ENCODE results near the gene ALOX12.

ALOX12 gene, protein sequence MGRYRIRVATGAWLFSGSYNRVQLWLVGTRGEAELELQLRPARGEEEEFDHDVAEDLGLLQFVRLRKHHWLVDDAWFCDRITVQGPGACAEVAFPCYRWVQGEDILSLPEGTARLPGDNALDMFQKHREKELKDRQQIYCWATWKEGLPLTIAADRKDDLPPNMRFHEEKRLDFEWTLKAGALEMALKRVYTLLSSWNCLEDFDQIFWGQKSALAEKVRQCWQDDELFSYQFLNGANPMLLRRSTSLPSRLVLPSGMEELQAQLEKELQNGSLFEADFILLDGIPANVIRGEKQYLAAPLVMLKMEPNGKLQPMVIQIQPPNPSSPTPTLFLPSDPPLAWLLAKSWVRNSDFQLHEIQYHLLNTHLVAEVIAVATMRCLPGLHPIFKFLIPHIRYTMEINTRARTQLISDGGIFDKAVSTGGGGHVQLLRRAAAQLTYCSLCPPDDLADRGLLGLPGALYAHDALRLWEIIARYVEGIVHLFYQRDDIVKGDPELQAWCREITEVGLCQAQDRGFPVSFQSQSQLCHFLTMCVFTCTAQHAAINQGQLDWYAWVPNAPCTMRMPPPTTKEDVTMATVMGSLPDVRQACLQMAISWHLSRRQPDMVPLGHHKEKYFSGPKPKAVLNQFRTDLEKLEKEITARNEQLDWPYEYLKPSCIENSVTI

GRCh38 chr17:6995500-6996255 lies at the start of gene ALOX12:
Gene ALOX12 (plus strand): TSS chr17:6996049. CDS start chr17:6996118, 69 bp downstream.
- Histone ChIP-seq H3K27me3 (ENCODE audit: insufficient read depth, low read length) (no peaks in the 10 kb centered on the region), H4K20me1 (ENCODE audit: insufficient read depth, low read length) (no peaks in the 10 kb centered on the region), H3K9ac (ENCODE audit: low read length) (no peak within 1 kb of the TSS), H3K9me3 (ENCODE audit: low read length) (no peaks in the 10 kb centered on the region), H3K4me2 (ENCODE audit: low read length) (no peak within 1 kb of the TSS), H3K27ac (ENCODE audit: low read depth, low read length, poor library complexity, severe bottlenecking) (no peak within 1 kb of the TSS), H3K9me2 (ENCODE audit: low read depth, low read length) (no peaks in the 10 kb centered on the region), H3K4me1 (ENCODE audit: insufficient read depth, low read length, severe bottlenecking) (no peaks in the 10 kb centered on the region), H2AFZ (ENCODE audit: low read length) (no peak within 1 kb of the TSS), H3K4me3 (ENCODE audit: low read depth, low read length, poor library complexity, severe bottlenecking) (no peak within 1 kb of the TSS), H3F3A (ENCODE audit: insufficient read depth, low read length) (no peaks in the 10 kb centered on the region), H3K36me3 (ENCODE audit: insufficient read depth, low read length) (peaks cover 18% of the 10 kb centered on the region; the same call in 1 of the 2 replicates), H3K79me2 (ENCODE audit: insufficient read depth, low read length) (no peaks in the 10 kb centered on the region)
- TF ChIP-seq EZH2 (IDR thresholded peaks at IDR 0.05; ENCODE audit: borderline replicate concordance, low read length) (no peak), CTCF (IDR thresholded peaks at IDR 0.05; ENCODE audit: low read length) (no peak)

GRCh38 chr17:6947745-6948144 lies 48.1 kb upstream of the ALOX12 start:
- H3K9ac ChIP-seq (ENCODE audit: low read length), result no peak overlapping the region
- H3K79me2 ChIP-seq (ENCODE audit: insufficient read depth, low read length), result no peaks in the 10 kb centered on the region
- H3K4me1 ChIP-seq (ENCODE audit: insufficient read depth, low read length, severe bottlenecking), result no peaks in the 10 kb centered on the region
- no peak overlapping the region for H3K27ac ChIP-seq (ENCODE audit: low read depth, low read length, poor library complexity, severe bottlenecking)
- TF ChIP-seq CTCF (IDR thresholded peaks at IDR 0.05; ENCODE audit: low read length) (no peak), EZH2 (IDR thresholded peaks at IDR 0.05; ENCODE audit: borderline replicate concordance, low read length) (no peak)
- H3F3A ChIP-seq (ENCODE audit: insufficient read depth, low read length), result no peaks in the 10 kb centered on the region
- no peak overlapping the region for H3K4me2 ChIP-seq (ENCODE audit: low read length)
- H3K27me3 ChIP-seq (ENCODE audit: insufficient read depth, low read length), result no peaks in the 10 kb centered on the region
- H3K4me3 ChIP-seq (ENCODE audit: low read depth, low read length, poor library complexity, severe bottlenecking), result no peak overlapping the region
- no peak overlapping the region for H2AFZ ChIP-seq (ENCODE audit: low read length)
- no peaks in the 10 kb centered on the region for H3K9me2 ChIP-seq (ENCODE audit: low read depth, low read length)
- no peaks in the 10 kb centered on the region for H3K36me3 ChIP-seq (ENCODE audit: insufficient read depth, low read length)
- no peaks in the 10 kb centered on the region for H4K20me1 ChIP-seq (ENCODE audit: insufficient read depth, low read length)
- H3K9me3 ChIP-seq (ENCODE audit: low read length), result no peaks in the 10 kb centered on the region

DNA sequence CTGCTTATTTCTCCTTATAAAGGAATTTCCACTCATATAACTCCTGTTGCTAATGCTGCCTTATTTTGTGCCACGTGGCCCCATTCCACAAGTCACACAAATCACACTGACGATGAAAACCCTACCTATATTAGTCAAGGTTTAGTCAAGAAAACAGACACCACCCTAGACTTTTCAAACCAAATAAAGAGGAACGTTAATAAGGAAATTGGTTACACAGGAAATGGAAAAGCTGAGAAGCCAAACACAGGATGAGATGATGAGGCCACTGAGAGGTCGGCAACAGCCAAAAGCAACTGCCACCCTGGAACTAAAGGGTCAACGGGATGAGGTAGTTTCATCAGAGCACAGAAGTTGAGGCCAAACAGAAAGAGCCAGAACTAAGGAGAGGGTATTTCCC lies 47.3 kb upstream of the ALOX12 start:
- no peaks in the 10 kb centered on the region for H3K36me3 ChIP-seq (ENCODE audit: insufficient read depth, low read length)
- H3K4me3 ChIP-seq (ENCODE audit: low read depth, low read length, poor library complexity, severe bottlenecking), result no peak overlapping the region
- no peaks in the 10 kb centered on the region for H3K4me1 ChIP-seq (ENCODE audit: insufficient read depth, low read length, severe bottlenecking)
- no peak overlapping the region for H3K27ac ChIP-seq (ENCODE audit: low read depth, low read length, poor library complexity, severe bottlenecking)
- H3K79me2 ChIP-seq (ENCODE audit: insufficient read depth, low read length), result no peaks in the 10 kb centered on the region
- H3K9me2 ChIP-seq (ENCODE audit: low read depth, low read length), result no peaks in the 10 kb centered on the region
- no peak overlapping the region for H3K4me2 ChIP-seq (ENCODE audit: low read length)
- TF ChIP-seq CTCF (IDR thresholded peaks at IDR 0.05; ENCODE audit: low read length) (no peak), EZH2 (IDR thresholded peaks at IDR 0.05; ENCODE audit: borderline replicate concordance, low read length) (no peak)
- H2AFZ ChIP-seq (ENCODE audit: low read length), result no peak overlapping the region
- H3K9me3 ChIP-seq (ENCODE audit: low read length), result no peaks in the 10 kb centered on the region
- H3F3A ChIP-seq (ENCODE audit: insufficient read depth, low read length), result no peaks in the 10 kb centered on the region
- no peaks in the 10 kb centered on the region for H4K20me1 ChIP-seq (ENCODE audit: insufficient read depth, low read length)
- H3K27me3 ChIP-seq (ENCODE audit: insufficient read depth, low read length), result no peaks in the 10 kb centered on the region
- no peak overlapping the region for H3K9ac ChIP-seq (ENCODE audit: low read length)

All from OCI-LY1 (cell line).